ENCODE results near the gene RNF207. TPM values are rescaled to one million over a fixed set of nuclear protein-coding genes. Genes with fewer than 3 reads are reported as not detected.

Gene RNF207
- total and polyA plus RNA-seq, 2 of the 4 experiments (the other 2 are of a cell fraction): 2.7 to 17.2 TPM

- H2AK9ac ChIP-seq (replicated peaks; ENCODE audit: low read depth, low read length, poor library complexity): peak within 1 kb of the TSS; percentile 72
- no peak within 1 kb of the TSS for H4K91ac ChIP-seq (ENCODE audit: insufficient read depth, low read depth, low read length)
- BruUV-seq (replicated peaks): no TSS peak
- no peaks in the 10 kb centered on the region for H3K4me1 ChIP-seq (ENCODE audit: control insufficient read depth, insufficient read depth, low read length)
- H3K9me1 ChIP-seq (ENCODE audit: insufficient read depth, low read length): no peaks in the 10 kb centered on the region
- in situ Hi-C loops (cut with MboI; ENCODE audit: low sequenced_read_pairs) (no loop called here), dilution Hi-C loops (cut with HindIII; ENCODE audit: low sequenced_read_pairs, unreplicated experiment) (no loop called here), intact Hi-C loops (cut with micrococcal nuclease) (loop anchor here (2.0 kb wide), 1 partner anchor 135 kb away; no protein-coding TSS in a partner anchor)
- H3K4me2 ChIP-seq (ENCODE audit: low read depth, low read length): no peak within 1 kb of the TSS
- POLR2A ChIA-PET (ENCODE audit: unreplicated experiment): no interaction called here
- no peak within 1 kb of the TSS for H3K27ac ChIP-seq (ENCODE audit: insufficient read depth, low read length)
- WGBS, 2 experiments (ENCODE audit: extremely low coverage in 2 of 2, insufficient read length in 1 of 2): 4% methylated on average over 7 of the region's 16 CpGs; no CpG with 5 or more reads in 1 of the 2 experiments
- DNase-seq: no peak
- H4K8ac ChIP-seq (ENCODE audit: low read depth in 2 of 2, low read length in 2 of 2): no peak within 1 kb of the TSS
- no peak within 1 kb of the TSS for H3K9ac ChIP-seq (ENCODE audit: low read depth, low read length)
- H3K23ac ChIP-seq (ENCODE audit: low read depth, low read length): no peak within 1 kb of the TSS
- no peak within 1 kb of the TSS for H3K14ac ChIP-seq (replicated peaks; ENCODE audit: low read depth, low read length)
- no peaks in the 10 kb centered on the region for H3K36me3 ChIP-seq (ENCODE audit: control insufficient read depth, insufficient read depth, low read length)
- H2BK120ac ChIP-seq (ENCODE audit: low read depth, low read length): no peak within 1 kb of the TSS
- peaks cover 70% of the 10 kb centered on the region for H3K27me3 ChIP-seq (ENCODE audit: control insufficient read depth, insufficient read depth, low read length)
- H2BK15ac ChIP-seq (ENCODE audit: low read depth, low read length): no peak within 1 kb of the TSS
- H2BK5ac ChIP-seq (ENCODE audit: low read depth, low read length, poor library complexity, severe bottlenecking): no peak within 1 kb of the TSS
- H3K56ac ChIP-seq (ENCODE audit: extremely low read depth, insufficient read depth, low read length): no peak within 1 kb of the TSS
- peak within 1 kb of the TSS; percentile 57 for H2AFZ ChIP-seq (replicated peaks; ENCODE audit: low read length, poor library complexity)
- H2BK20ac ChIP-seq (ENCODE audit: low read depth, low read length): no peak within 1 kb of the TSS
- H3K79me1 ChIP-seq (ENCODE audit: low read depth in 1 of 2, low read length in 2 of 2): no peaks in the 10 kb centered on the region
- no peak for TF ChIP-seq FOS (IDR thresholded peaks at IDR 0.05; ENCODE audit: low read depth, low read length)
- TF ChIP-seq, protein P1, sequence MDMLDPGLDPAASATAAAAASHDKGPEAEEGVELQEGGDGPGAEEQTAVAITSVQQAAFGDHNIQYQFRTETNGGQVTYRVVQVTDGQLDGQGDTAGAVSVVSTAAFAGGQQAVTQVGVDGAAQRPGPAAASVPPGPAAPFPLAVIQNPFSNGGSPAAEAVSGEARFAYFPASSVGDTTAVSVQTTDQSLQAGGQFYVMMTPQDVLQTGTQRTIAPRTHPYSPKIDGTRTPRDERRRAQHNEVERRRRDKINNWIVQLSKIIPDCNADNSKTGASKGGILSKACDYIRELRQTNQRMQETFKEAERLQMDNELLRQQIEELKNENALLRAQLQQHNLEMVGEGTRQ (IDR thresholded peaks at IDR 0.05; ENCODE audit: low read depth, low read length): no peak
- TF ChIP-seq ELK1 (IDR thresholded peaks at IDR 0.05; ENCODE audit: borderline replicate concordance, low read depth, low read length): no peak
- TF ChIP-seq MAFK (IDR thresholded peaks at IDR 0.05; ENCODE audit: low read depth, low read length): no peak
- no peak for TF ChIP-seq NFE2L2 (IDR thresholded peaks at IDR 0.05; ENCODE audit: low read depth, low read length)
- no peak for TF ChIP-seq SMC3 (IDR thresholded peaks at IDR 0.05; ENCODE audit: low read depth, low read length)
- no peak for TF ChIP-seq MXI1 (IDR thresholded peaks at IDR 0.05; ENCODE audit: borderline replicate concordance, low read depth, low read length)
- no peak for TF ChIP-seq RCOR1 (IDR thresholded peaks at IDR 0.05; ENCODE audit: insufficient replicate concordance, low read length)
- no peak for TF ChIP-seq CHD1 (IDR thresholded peaks at IDR 0.05; ENCODE audit: low read depth, low read length)
- no peak for TF ChIP-seq BHLHE40 (IDR thresholded peaks at IDR 0.05; ENCODE audit: low read depth, low read length)
- TF ChIP-seq RFX5 (IDR thresholded peaks at IDR 0.05; ENCODE audit: low read depth, low read length): no peak
- TF ChIP-seq, protein P2, sequence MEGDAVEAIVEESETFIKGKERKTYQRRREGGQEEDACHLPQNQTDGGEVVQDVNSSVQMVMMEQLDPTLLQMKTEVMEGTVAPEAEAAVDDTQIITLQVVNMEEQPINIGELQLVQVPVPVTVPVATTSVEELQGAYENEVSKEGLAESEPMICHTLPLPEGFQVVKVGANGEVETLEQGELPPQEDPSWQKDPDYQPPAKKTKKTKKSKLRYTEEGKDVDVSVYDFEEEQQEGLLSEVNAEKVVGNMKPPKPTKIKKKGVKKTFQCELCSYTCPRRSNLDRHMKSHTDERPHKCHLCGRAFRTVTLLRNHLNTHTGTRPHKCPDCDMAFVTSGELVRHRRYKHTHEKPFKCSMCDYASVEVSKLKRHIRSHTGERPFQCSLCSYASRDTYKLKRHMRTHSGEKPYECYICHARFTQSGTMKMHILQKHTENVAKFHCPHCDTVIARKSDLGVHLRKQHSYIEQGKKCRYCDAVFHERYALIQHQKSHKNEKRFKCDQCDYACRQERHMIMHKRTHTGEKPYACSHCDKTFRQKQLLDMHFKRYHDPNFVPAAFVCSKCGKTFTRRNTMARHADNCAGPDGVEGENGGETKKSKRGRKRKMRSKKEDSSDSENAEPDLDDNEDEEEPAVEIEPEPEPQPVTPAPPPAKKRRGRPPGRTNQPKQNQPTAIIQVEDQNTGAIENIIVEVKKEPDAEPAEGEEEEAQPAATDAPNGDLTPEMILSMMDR (conservative IDR thresholded peaks at IDR 0.05; ENCODE audit: low read depth, low read length): no peak
- no peak for ATAC-seq (ENCODE audit: low read depth)
- H2AK5ac ChIP-seq (ENCODE audit: low read depth, low read length): no peak within 1 kb of the TSS
- no peaks in the 10 kb centered on the region for H3K9me3 ChIP-seq (ENCODE audit: control insufficient read depth, insufficient read depth, low read length)
- H4K20me1 ChIP-seq (ENCODE audit: insufficient read depth, low read length): peaks cover 16% of the 10 kb centered on the region
- H3K4ac ChIP-seq (ENCODE audit: low read depth, low read length): no peak within 1 kb of the TSS
- no peak within 1 kb of the TSS for H4K5ac ChIP-seq (ENCODE audit: low read depth, low read length)
- CTCF ChIA-PET: interaction anchor here (0.9 kb wide), 1 partner anchor 187 kb away, joined by 3 read pairs; no protein-coding TSS in a partner anchor
- no peak within 1 kb of the TSS for H3K4me3 ChIP-seq (ENCODE audit: insufficient read depth, low read depth, low read length)
- H3K18ac ChIP-seq (ENCODE audit: low read depth, low read length): no peak within 1 kb of the TSS
Observed at GRCh38 chr1:6243993-6244392, 38.1 kb downstream of the RNF207 start, which contains the start of gene HES3. Gene HES3 (plus strand): TSS chr1:6244179. CDS start chr1:6244366, 187 bp downstream.
